IPS-18a (cell line): ENCODE measurements around the gene SFT2D3.

Experiments used
- H3K27ac ChIP-seq: one replicate; pipeline ENCODE4 v1.5.1; 2013; ENCODE audit warnings: low read length
- H3K27me3 ChIP-seq: one replicate; pipeline ENCODE4 v1.6.1; 2013; ENCODE audit warnings: mild to moderate bottlenecking, low read length; ENCODE audit not compliant: control insufficient read depth, insufficient read depth
- H3K36me3 ChIP-seq: one replicate; pipeline ENCODE4 v1.6.1; 2013; ENCODE audit warnings: low read depth, low read length; ENCODE audit not compliant: control insufficient read depth
- H3K4me1 ChIP-seq: one replicate; pipeline ENCODE4 v1.6.1; 2013; ENCODE audit warnings: low read depth, low read length; ENCODE audit not compliant: control insufficient read depth
- H3K4me3 ChIP-seq: one replicate; pipeline ENCODE4 v1.5.1; 2013; ENCODE audit warnings: low read length
- H3K9ac ChIP-seq: one replicate; pipeline ENCODE4 v1.6.1; 2013; ENCODE audit warnings: mild to moderate bottlenecking, low read length, moderate library complexity
- H3K9me3 ChIP-seq: one replicate; pipeline ENCODE4 v1.6.1; 2013; ENCODE audit warnings: low read depth, low read length; ENCODE audit not compliant: control insufficient read depth

SFT2D3 gene

GRCh38 chr2:127705391-127706065, 4.2 kb downstream of the SFT2D3 start:
- H3K27ac ChIP-seq, result no peak overlapping the region
- peaks cover 56% of the 10 kb centered on the region for H3K36me3 ChIP-seq

GRCh38 chr2:127706215-127706990, 5.1 kb downstream of the SFT2D3 start:
- Histone ChIP-seq H3K36me3 (peaks cover 56% of the 10 kb centered on the region), H3K4me1 (peaks cover 12% of the 10 kb centered on the region), H3K9ac (no peak overlapping the region), H3K4me3 (no peak overlapping the region), H3K9me3 (no peaks in the 10 kb centered on the region), H3K27me3 (no peaks in the 10 kb centered on the region), H3K27ac (no peak overlapping the region)

More at GRCh38 chr2:127705391-127706065, 4.2 kb downstream of the SFT2D3 start:
- Histone ChIP-seq H3K4me3 (no peak overlapping the region), H3K9ac (no peak overlapping the region), H3K27me3 (no peaks in the 10 kb centered on the region), H3K9me3 (no peaks in the 10 kb centered on the region), H3K4me1 (peaks cover 17% of the 10 kb centered on the region)

GRCh38 chr2:127707890-127708648, 6.8 kb downstream of the SFT2D3 start:
- Histone ChIP-seq H3K36me3 (peaks cover 53% of the 10 kb centered on the region), H3K4me3 (no peak overlapping the region), H3K4me1 (peaks cover 3% of the 10 kb centered on the region), H3K27ac (no peak overlapping the region), H3K9me3 (no peaks in the 10 kb centered on the region), H3K27me3 (no peaks in the 10 kb centered on the region), H3K9ac (no peak overlapping the region)

- H3K4me1 ChIP-seq, result no peaks in the 10 kb centered on the region
- no peak overlapping the region for H3K27ac ChIP-seq
- peaks cover 58% of the 10 kb centered on the region for H3K36me3 ChIP-seq
- H3K27me3 ChIP-seq, result no peaks in the 10 kb centered on the region
- H3K9me3 ChIP-seq, result no peaks in the 10 kb centered on the region
- H3K9ac ChIP-seq, result no peak overlapping the region
- no peak overlapping the region for H3K4me3 ChIP-seq
Measured at GRCh38 chr2:127709336-127709735, 8.0 kb downstream of the SFT2D3 start.

GRCh38 chr2:127712999-127713398, 11.7 kb downstream of the SFT2D3 start:
- no peak overlapping the region for H3K9ac ChIP-seq
- no peak overlapping the region for H3K4me3 ChIP-seq
- no peaks in the 10 kb centered on the region for H3K9me3 ChIP-seq
- no peaks in the 10 kb centered on the region for H3K4me1 ChIP-seq
- peaks cover 52% of the 10 kb centered on the region for H3K36me3 ChIP-seq
- no peak overlapping the region for H3K27ac ChIP-seq
- H3K27me3 ChIP-seq, result no peaks in the 10 kb centered on the region

GRCh38 chr2:127713562-127713961, 12.3 kb downstream of the SFT2D3 start:
- Histone ChIP-seq H3K27me3 (no peaks in the 10 kb centered on the region), H3K9me3 (no peaks in the 10 kb centered on the region), H3K9ac (no peak overlapping the region), H3K27ac (no peak overlapping the region), H3K4me3 (no peak overlapping the region), H3K36me3 (peaks cover 51% of the 10 kb centered on the region), H3K4me1 (no peaks in the 10 kb centered on the region)

GRCh38 chr2:127715778-127716449, 14.6 kb downstream of the SFT2D3 start:
- H3K9ac ChIP-seq, result no peak overlapping the region
- H3K27me3 ChIP-seq, result no peaks in the 10 kb centered on the region
- H3K4me1 ChIP-seq, result no peaks in the 10 kb centered on the region
- H3K36me3 ChIP-seq, result peaks cover 55% of the 10 kb centered on the region
- H3K4me3 ChIP-seq, result no peak overlapping the region
- H3K9me3 ChIP-seq, result no peaks in the 10 kb centered on the region
- no peak overlapping the region for H3K27ac ChIP-seq

GRCh38 chr2:127718271-127718670, 17.0 kb downstream of the SFT2D3 start:
- H3K36me3 ChIP-seq, result peaks cover 74% of the 10 kb centered on the region
- no peaks in the 10 kb centered on the region for H3K27me3 ChIP-seq
- H3K9ac ChIP-seq, result no peak overlapping the region
- no peaks in the 10 kb centered on the region for H3K4me1 ChIP-seq
- no peaks in the 10 kb centered on the region for H3K9me3 ChIP-seq
- H3K27ac ChIP-seq, result no peak overlapping the region
- no peak overlapping the region for H3K4me3 ChIP-seq

- Histone ChIP-seq H3K9me3 (no peaks in the 10 kb centered on the region), H3K27me3 (no peaks in the 10 kb centered on the region), H3K36me3 (peaks cover 72% of the 10 kb centered on the region), H3K4me3 (no peak overlapping the region), H3K27ac (no peak overlapping the region), H3K4me1 (no peaks in the 10 kb centered on the region), H3K9ac (no peak overlapping the region)
Measured at GRCh38 chr2:127719301-127720218, 18.3 kb downstream of the SFT2D3 start.

- peaks cover 73% of the 10 kb centered on the region for H3K36me3 ChIP-seq
- no peak overlapping the region for H3K9ac ChIP-seq
- no peak overlapping the region for H3K4me3 ChIP-seq
- H3K4me1 ChIP-seq, result no peaks in the 10 kb centered on the region
- no peaks in the 10 kb centered on the region for H3K27me3 ChIP-seq
- H3K9me3 ChIP-seq, result no peaks in the 10 kb centered on the region
- no peak overlapping the region for H3K27ac ChIP-seq
Measured at GRCh38 chr2:127721311-127721977, 20.1 kb downstream of the SFT2D3 start.
